GM12878 (cell line): ENCODE data around the gene C19orf47.

Experiments used
- CBFB ChIP-seq: IDR thresholded peaks from 2 replicates; pipeline ENCODE4 v1.6.1; 2016; ENCODE audit warnings: antibody characterized with exemption, low read depth
- CTCF ChIP-seq, 3 experiments: IDR thresholded peaks in 2 of 3; conservative IDR thresholded peaks in 1 of 3; 2 replicates each; pipeline ENCODE4 v1.5.1; 2011; ENCODE audit warnings: low read depth in 3 of 3, low read length in 3 of 3, mild to moderate bottlenecking in 3 of 3, control low read depth in 2 of 3, moderate library complexity in 2 of 3, inconsistent platforms in 1 of 3, mixed read lengths in 1 of 3; ENCODE audit not compliant: control insufficient read depth in 2 of 3, insufficient read depth in 1 of 3; ENCODE audit errors: extremely low read depth in 1 of 3
- EED ChIP-seq: sonication (generic); IDR thresholded peaks from 2 replicates; pipeline ENCODE4 v1.6.1; 2016; ENCODE audit warnings: antibody characterized with exemption, low read depth
- ESRRA ChIP-seq: IDR thresholded peaks from 2 replicates; pipeline ENCODE4 v1.6.1; 2012; ENCODE audit warnings: mild to moderate bottlenecking, low read length, improper control_type of control experiment
- ETV6 ChIP-seq, 2 experiments: fragments of 450-650 bp in 1 of 2; IDR thresholded peaks in 1 of 2; conservative IDR thresholded peaks in 1 of 2; 2 replicates each; pipeline ENCODE4 v1.6.1; 2014; ENCODE audit warnings: antibody characterized with exemption in 1 of 2, borderline replicate concordance in 1 of 2, low read depth in 1 of 2, mild to moderate bottlenecking in 1 of 2, moderate library complexity in 1 of 2
- EZH2 ChIP-seq: IDR thresholded peaks from 2 replicates; pipeline ENCODE4 v1.6.1; 2012; ENCODE audit warnings: low read depth, mild to moderate bottlenecking, control low read depth, inconsistent platforms, low read length, borderline replicate concordance; ENCODE audit not compliant: control insufficient read depth
- HDGF ChIP-seq: fragments of 450-650 bp; IDR thresholded peaks from 2 replicates; pipeline ENCODE4 v1.6.1; 2016; ENCODE audit warnings: antibody characterized with exemption
- IRF4 ChIP-seq: IDR thresholded peaks from 2 replicates; pipeline ENCODE4 v1.6.1; 2011; ENCODE audit warnings: low read depth, low read length
- NFYB ChIP-seq: IDR thresholded peaks from 2 replicates; pipeline ENCODE4 v1.6.1; 2011; ENCODE audit warnings: low read depth, mild to moderate bottlenecking, low read length, improper control_type of control experiment, moderate library complexity; ENCODE audit not compliant: insufficient read depth
- NKRF ChIP-seq: fragments of 450-650 bp; conservative IDR thresholded peaks from 2 replicates; pipeline ENCODE4 v1.6.1; 2017; ENCODE audit warnings: mild to moderate bottlenecking, moderate library complexity
- PML ChIP-seq: IDR thresholded peaks from 2 replicates; pipeline ENCODE4 v1.6.1; 2012; ENCODE audit warnings: low read length, inconsistent platforms
- ZZZ3 ChIP-seq: IDR thresholded peaks from 2 replicates; pipeline ENCODE4 v1.6.1; 2011; ENCODE audit warnings: low read depth; ENCODE audit not compliant: control insufficient read depth, insufficient read length
- TF ChIP-seq, protein P1 (sequence below): fragments of 450-650 bp; IDR thresholded peaks from 2 replicates; pipeline ENCODE4 v1.6.1; 2017; ENCODE audit warnings: mild to moderate bottlenecking, low read depth, inconsistent platforms; ENCODE audit not compliant: poor library complexity, severe bottlenecking
- TF ChIP-seq, protein P2 (sequence below): IDR thresholded peaks from 2 replicates; pipeline ENCODE4 v1.6.1; 2011; ENCODE audit warnings: low read depth, low read length, improper control_type of control experiment, borderline replicate concordance

DNA sequence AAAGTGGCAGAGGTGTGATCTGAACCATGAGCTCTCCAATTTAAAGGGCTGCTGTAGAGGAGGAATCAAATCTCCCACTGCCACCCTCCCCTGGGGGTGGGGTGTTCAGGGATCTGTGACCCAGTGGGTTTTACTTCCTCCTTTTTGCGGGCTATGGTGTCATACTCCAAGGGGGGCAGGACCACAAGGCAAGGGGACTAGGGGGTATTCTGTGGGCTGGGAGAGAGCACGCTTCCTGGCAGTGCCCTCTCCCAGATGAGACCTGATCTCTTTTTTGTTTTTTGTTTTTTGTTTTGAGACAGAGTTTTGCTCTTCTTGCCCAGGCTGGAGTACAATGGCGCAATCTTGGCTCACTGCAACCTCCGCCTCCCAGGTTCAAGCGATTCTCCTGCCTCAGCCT lies 10.6 kb upstream of the C19orf47 start:
- no peak for TF ChIP-seq CTCF (IDR thresholded peaks at IDR 0.05 in 2 of 3, conservative IDR thresholded peaks at IDR 0.05 in 1 of 3; ENCODE audit: control insufficient read depth in 2 of 3, extremely low read depth in 1 of 3, insufficient read depth in 1 of 3, low read depth in 3 of 3, low read length in 3 of 3)
- TF ChIP-seq, protein P1, sequence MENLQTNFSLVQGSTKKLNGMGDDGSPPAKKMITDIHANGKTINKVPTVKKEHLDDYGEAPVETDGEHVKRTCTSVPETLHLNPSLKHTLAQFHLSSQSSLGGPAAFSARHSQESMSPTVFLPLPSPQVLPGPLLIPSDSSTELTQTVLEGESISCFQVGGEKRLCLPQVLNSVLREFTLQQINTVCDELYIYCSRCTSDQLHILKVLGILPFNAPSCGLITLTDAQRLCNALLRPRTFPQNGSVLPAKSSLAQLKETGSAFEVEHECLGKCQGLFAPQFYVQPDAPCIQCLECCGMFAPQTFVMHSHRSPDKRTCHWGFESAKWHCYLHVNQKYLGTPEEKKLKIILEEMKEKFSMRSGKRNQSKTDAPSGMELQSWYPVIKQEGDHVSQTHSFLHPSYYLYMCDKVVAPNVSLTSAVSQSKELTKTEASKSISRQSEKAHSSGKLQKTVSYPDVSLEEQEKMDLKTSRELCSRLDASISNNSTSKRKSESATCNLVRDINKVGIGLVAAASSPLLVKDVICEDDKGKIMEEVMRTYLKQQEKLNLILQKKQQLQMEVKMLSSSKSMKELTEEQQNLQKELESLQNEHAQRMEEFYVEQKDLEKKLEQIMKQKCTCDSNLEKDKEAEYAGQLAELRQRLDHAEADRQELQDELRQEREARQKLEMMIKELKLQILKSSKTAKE, result no peak
- TF ChIP-seq ETV6 (conservative IDR thresholded peaks at IDR 0.05 in 1 of 2, IDR thresholded peaks at IDR 0.05 in 1 of 2; ENCODE audit: borderline replicate concordance in 1 of 2, low read depth in 1 of 2), result no peak
- no peak for TF ChIP-seq NKRF
- TF ChIP-seq IRF4, result 0 out of 2 replicates have a peak, but pooled peaks have one; percentile 42
- TF ChIP-seq ESRRA, result no peak
- TF ChIP-seq PML, result no peak
- TF ChIP-seq CBFB, result peak; percentile 76; the same call in 1 of the 2 replicates
- no peak for TF ChIP-seq ZZZ3
- TF ChIP-seq, protein P2, sequence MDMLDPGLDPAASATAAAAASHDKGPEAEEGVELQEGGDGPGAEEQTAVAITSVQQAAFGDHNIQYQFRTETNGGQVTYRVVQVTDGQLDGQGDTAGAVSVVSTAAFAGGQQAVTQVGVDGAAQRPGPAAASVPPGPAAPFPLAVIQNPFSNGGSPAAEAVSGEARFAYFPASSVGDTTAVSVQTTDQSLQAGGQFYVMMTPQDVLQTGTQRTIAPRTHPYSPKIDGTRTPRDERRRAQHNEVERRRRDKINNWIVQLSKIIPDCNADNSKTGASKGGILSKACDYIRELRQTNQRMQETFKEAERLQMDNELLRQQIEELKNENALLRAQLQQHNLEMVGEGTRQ, result no peak
- no peak for TF ChIP-seq EZH2
- TF ChIP-seq HDGF, result no peak
- no peak for TF ChIP-seq NFYB
- TF ChIP-seq EED, result peak; percentile 98
